Epithelial cell of esophagus (primary cell): Measurements from ENCODE around the gene LMCD1.

ENCODE experiments used
- DNase-seq: peaks from one replicate; pipeline ENCODE4 v3.0.0; 2010; ENCODE audit warnings: low read depth
- H3K4me3 ChIP-seq: 2 replicates; pipeline ENCODE4 v1.5.1; 2011; ENCODE audit warnings: mild to moderate bottlenecking, low read length, control low read depth
- TF ChIP-seq, protein P1 (sequence below): IDR thresholded peaks from 2 replicates; pipeline ENCODE4 v1.5.1; 2011; ENCODE audit warnings: low read depth, mild to moderate bottlenecking, low read length, control low read depth, inconsistent platforms; ENCODE audit not compliant: insufficient read depth; ENCODE audit errors: missing control alignments

LMCD1 gene

GRCh38 chr3:8548502-8549275 is 47.1 kb downstream of the LMCD1 start:
- no peak overlapping the region for H3K4me3 ChIP-seq
- DNase-seq = no peak
- TF ChIP-seq, protein P1, sequence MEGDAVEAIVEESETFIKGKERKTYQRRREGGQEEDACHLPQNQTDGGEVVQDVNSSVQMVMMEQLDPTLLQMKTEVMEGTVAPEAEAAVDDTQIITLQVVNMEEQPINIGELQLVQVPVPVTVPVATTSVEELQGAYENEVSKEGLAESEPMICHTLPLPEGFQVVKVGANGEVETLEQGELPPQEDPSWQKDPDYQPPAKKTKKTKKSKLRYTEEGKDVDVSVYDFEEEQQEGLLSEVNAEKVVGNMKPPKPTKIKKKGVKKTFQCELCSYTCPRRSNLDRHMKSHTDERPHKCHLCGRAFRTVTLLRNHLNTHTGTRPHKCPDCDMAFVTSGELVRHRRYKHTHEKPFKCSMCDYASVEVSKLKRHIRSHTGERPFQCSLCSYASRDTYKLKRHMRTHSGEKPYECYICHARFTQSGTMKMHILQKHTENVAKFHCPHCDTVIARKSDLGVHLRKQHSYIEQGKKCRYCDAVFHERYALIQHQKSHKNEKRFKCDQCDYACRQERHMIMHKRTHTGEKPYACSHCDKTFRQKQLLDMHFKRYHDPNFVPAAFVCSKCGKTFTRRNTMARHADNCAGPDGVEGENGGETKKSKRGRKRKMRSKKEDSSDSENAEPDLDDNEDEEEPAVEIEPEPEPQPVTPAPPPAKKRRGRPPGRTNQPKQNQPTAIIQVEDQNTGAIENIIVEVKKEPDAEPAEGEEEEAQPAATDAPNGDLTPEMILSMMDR = no peak

DNA sequence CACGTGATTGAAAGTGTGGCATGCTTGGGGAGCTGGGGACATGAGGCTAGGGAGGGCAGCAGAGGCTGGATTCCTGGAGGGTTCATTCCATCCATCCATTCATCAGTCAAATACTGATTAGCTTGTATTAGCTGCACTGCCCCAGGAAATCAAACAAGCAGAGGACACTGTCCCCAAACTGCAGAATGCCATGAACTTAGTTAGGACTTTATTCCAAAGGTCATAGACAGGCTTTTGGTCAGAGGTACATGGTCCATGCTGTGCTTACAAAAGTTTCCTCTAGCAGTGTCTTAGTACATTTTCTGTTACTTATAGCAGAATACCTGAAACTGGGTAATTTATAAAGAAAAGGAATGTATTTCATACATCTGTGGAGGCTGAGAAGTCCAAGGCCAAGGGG is 47.7 kb downstream of the LMCD1 start:
- TF ChIP-seq, protein P1 = no peak
- DNase-seq = no peak
- no peak overlapping the region for H3K4me3 ChIP-seq

- no peak overlapping the region for H3K4me3 ChIP-seq
- DNase-seq = no peak
- TF ChIP-seq, protein P1 = no peak
These were observed 49.0 kb downstream of the LMCD1 start for GRCh38 chr3:8550611-8551010.

GRCh38 chr3:8552223-8552762 is 50.7 kb downstream of the LMCD1 start:
- DNase-seq = no peak
- no peak overlapping the region for H3K4me3 ChIP-seq
- TF ChIP-seq, protein P1 = no peak

GRCh38 chr3:8553405-8553804 is 51.8 kb downstream of the LMCD1 start:
- no peak for DNase-seq
- H3K4me3 ChIP-seq = no peak overlapping the region
- TF ChIP-seq, protein P1 = no peak

DNA sequence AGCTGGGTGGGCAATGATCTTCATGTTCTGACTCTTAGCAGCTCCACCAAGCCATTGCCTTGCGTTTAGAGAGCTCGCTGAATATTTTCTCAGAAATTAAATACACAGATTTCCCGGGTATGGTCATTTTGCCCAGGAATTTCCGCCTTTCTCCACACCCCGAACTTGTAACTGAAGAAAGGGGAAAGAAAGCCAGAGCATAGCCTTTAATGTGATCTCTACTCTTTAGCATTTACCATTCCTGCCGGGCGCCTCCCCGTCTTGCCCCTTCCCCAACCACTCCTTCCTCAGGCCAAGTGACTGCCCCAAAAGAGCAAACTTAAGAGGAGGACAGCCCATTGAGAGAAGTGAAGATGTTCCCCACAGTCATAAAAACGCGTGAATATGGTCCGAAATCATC is 53.1 kb downstream of the LMCD1 start:
- no peak for DNase-seq
- TF ChIP-seq, protein P1 = no peak
- no peak overlapping the region for H3K4me3 ChIP-seq
